HL-60 (cell line): ENCODE results near the gene DIO2.

Experiments used
- DNase-seq, 2 experiments: peaks; one replicate each; pipeline ENCODE4 v3.0.0-alpha.2; 2010 to 2020; ENCODE audit warnings: low read depth in 1 of 2, low spot score in 1 of 2
- H3K27ac ChIP-seq: fragments of 250-450 bp; sonication (Bioruptor Pico); replicated peaks from 2 replicates; pipeline ENCODE4 v1.5.1; 2020; ENCODE audit warnings: mild to moderate bottlenecking, moderate library complexity
- H3K27me3 ChIP-seq: fragments of 250-450 bp; sonication (Bioruptor Pico); 2 replicates; pipeline ENCODE4 v1.5.1; 2021; ENCODE audit warnings: mild to moderate bottlenecking, moderate library complexity; ENCODE audit not compliant: insufficient read depth, poor library complexity, severe bottlenecking
- H3K4me3 ChIP-seq: replicated peaks from 2 replicates; pipeline ENCODE4 v1.5.1; 2011; ENCODE audit warnings: mild to moderate bottlenecking, control low read depth, low read length; ENCODE audit not compliant: insufficient read depth
- CTCF ChIP-seq: IDR thresholded peaks from one replicate; pipeline ENCODE4 v1.5.1; 2011; ENCODE audit warnings: low read length, control low read depth, inconsistent platforms; ENCODE audit not compliant: insufficient read depth
- GABPA ChIP-seq: IDR thresholded peaks from 2 replicates; pipeline ENCODE4 v1.6.1; 2012; ENCODE audit warnings: low read depth
- POLR2AphosphoS5 ChIP-seq: IDR thresholded peaks from 2 replicates; pipeline ENCODE4 v1.6.1; 2012; ENCODE audit warnings: low read depth
- REST ChIP-seq: IDR thresholded peaks from 2 replicates; pipeline ENCODE4 v1.6.1; 2012; ENCODE audit warnings: low read depth; ENCODE audit not compliant: insufficient replicate concordance
- SPI1 ChIP-seq: IDR thresholded peaks from 2 replicates; pipeline ENCODE4 v1.6.1; 2012; ENCODE audit warnings: low read depth, mild to moderate bottlenecking, borderline replicate concordance

DIO2 gene

GRCh38 chr14:80150301-80150700, 61.0 kb downstream of the DIO2 start:
- no peak for DNase-seq
- no peaks in the 10 kb centered on the region for H3K27me3 ChIP-seq
- H3K4me3 ChIP-seq, result no peak overlapping the region
- TF ChIP-seq POLR2AphosphoS5 (no peak), GABPA (no peak), REST (no peak), CTCF (no peak), SPI1 (no peak)
- H3K27ac ChIP-seq, result no peak overlapping the region
